Skeletal muscle cell (primary cell): Measurements from ENCODE around the gene PFKFB2.
A peak's percentile ranks its signal among the peaks of the same experiment; 100 is the strongest.

Source experiments
- DNase-seq: peaks from one replicate; pipeline ENCODE4 v3.0.0-alpha.2; 2010; ENCODE audit warnings: low read depth
- H3K4me3 ChIP-seq: 2 replicates; pipeline ENCODE4 v1.5.1; 2011; ENCODE audit warnings: low read depth, mild to moderate bottlenecking, control low read depth, low read length, moderate library complexity

Gene PFKFB2

GRCh38 chr1:207052911-207053769 lies at the start of gene PFKFB2:
PFKFB2 (plus strand) TSS chr1:207053275; CDS start chr1:207054718, 1,443 bp downstream.
- peak within 1 kb of the TSS; percentile 68 for H3K4me3 ChIP-seq
- peak; percentile 74 for DNase-seq

GRCh38 chr1:207004931-207005830 lies 47.9 kb upstream of the PFKFB2 start:
- no peak for DNase-seq
- no peak overlapping the region for H3K4me3 ChIP-seq

GRCh38 chr1:207006083-207006482 lies 47.0 kb upstream of the PFKFB2 start:
- DNase-seq, result no peak
- no peak overlapping the region for H3K4me3 ChIP-seq

GRCh38 chr1:207006914-207007313 lies 46.2 kb upstream of the PFKFB2 start:
- H3K4me3 ChIP-seq, result no peak overlapping the region
- DNase-seq, result no peak

- H3K4me3 ChIP-seq, result no peak overlapping the region
Measured at GRCh38 chr1:207007352-207008033, 45.6 kb upstream of the PFKFB2 start.

GRCh38 chr1:207009182-207009850 lies 43.8 kb upstream of the PFKFB2 start:
- H3K4me3 ChIP-seq, result no peak overlapping the region
- DNase-seq, result no peak

More at GRCh38 chr1:207007352-207008033, 45.6 kb upstream of the PFKFB2 start:
- DNase-seq, result peak; percentile 53

- H3K4me3 ChIP-seq, result no peak overlapping the region
- DNase-seq, result no peak
Measured at GRCh38 chr1:207009945-207010344, 43.1 kb upstream of the PFKFB2 start.

GRCh38 chr1:207010726-207011125 lies 42.3 kb upstream of the PFKFB2 start:
- no peak overlapping the region for H3K4me3 ChIP-seq
- DNase-seq, result no peak

- DNase-seq, result no peak
- H3K4me3 ChIP-seq, result no peak overlapping the region
Measured at GRCh38 chr1:207013321-207014085, 39.6 kb upstream of the PFKFB2 start.

- DNase-seq, result no peak
- no peak overlapping the region for H3K4me3 ChIP-seq
Measured at GRCh38 chr1:207014728-207015127, 38.3 kb upstream of the PFKFB2 start.

- no peak overlapping the region for H3K4me3 ChIP-seq
- no peak for DNase-seq
Measured at GRCh38 chr1:207015791-207016190, 37.3 kb upstream of the PFKFB2 start.

GRCh38 chr1:207017615-207018559 lies 35.2 kb upstream of the PFKFB2 start:
- DNase-seq, result no peak
- H3K4me3 ChIP-seq, result no peak overlapping the region

GRCh38 chr1:207018707-207019106 lies 34.4 kb upstream of the PFKFB2 start:
- H3K4me3 ChIP-seq, result no peak overlapping the region
- no peak for DNase-seq

GRCh38 chr1:207019161-207019560 lies 33.9 kb upstream of the PFKFB2 start:
- no peak for DNase-seq
- H3K4me3 ChIP-seq, result no peak overlapping the region

- DNase-seq, result no peak
Measured at GRCh38 chr1:207019661-207020060, 33.4 kb upstream of the PFKFB2 start.

GRCh38 chr1:207020065-207020708 lies 32.9 kb upstream of the PFKFB2 start:
- H3K4me3 ChIP-seq, result no peak overlapping the region
- no peak for DNase-seq

More at GRCh38 chr1:207019661-207020060, 33.4 kb upstream of the PFKFB2 start:
- H3K4me3 ChIP-seq, result no peak overlapping the region

GRCh38 chr1:207020709-207021107 lies 32.4 kb upstream of the PFKFB2 start:
- no peak overlapping the region for H3K4me3 ChIP-seq
- DNase-seq, result no peak
